Peyer's patch (tissue), 4 donors: ENCODE results near the gene IRF2BP2.

Experiments used
- CTCF ChIP-seq, 6 experiments: fragments of 450-650 bp in 4 of 6; fragments of 200-600 bp in 2 of 6; sonication (generic) in 1 of 6; IDR thresholded peaks; one replicate each; pipeline ENCODE4 v1.5.1; 2017 to 2019; ENCODE audit warnings: antibody characterized with exemption in 6 of 6, mild to moderate bottlenecking in 3 of 6, moderate library complexity in 1 of 6
- POLR2A ChIP-seq, 2 donors: fragments of 450-650 bp; IDR thresholded peaks; one replicate each; pipeline ENCODE4 v1.5.1; 2017; ENCODE audit warnings: antibody characterized with exemption in 2 of 2, mild to moderate bottlenecking in 2 of 2, moderate library complexity in 2 of 2

GRCh38 chr1:234654002-234654733, 44.2 kb upstream of the IRF2BP2 start:
- TF ChIP-seq CTCF (IDR thresholded peaks at IDR 0.05) (no peak), POLR2A (IDR thresholded peaks at IDR 0.05) (no peak)
